ENCODE measurements around the gene CCSER1. TPM values are rescaled to one million over a fixed set of nuclear protein-coding genes. Genes with fewer than 3 reads are reported as not detected.

The CCSER1 gene
- total and polyA plus RNA-seq, 2 of the 8 experiments (the other 6 are each of a cell fraction or from before 2014, with no cell fraction given): 0.26 to 0.84 TPM

GRCh38 chr4:91207535-91207934 lies 1080.3 kb downstream of the CCSER1 start (continued):
- no peak for TF ChIP-seq USF2 (IDR thresholded peaks at IDR 0.05; ENCODE audit: low read length)
